Right forelimb (tissue), 1 donor: ENCODE results near the gene ANXA4.
A peak's percentile ranks its signal among the peaks of the same experiment; 100 is the strongest.
"Not testable (repeated sequence)": the region's sequence is repeated elsewhere in the genome, so short reads cannot be mapped to it uniquely, and the experiment has no call there.

Source experiments
- DNase-seq: peaks from one replicate; pipeline ENCODE4 v3.0.0-alpha.2; 2018

Gene ANXA4

GRCh38 chr2:69721022-69721421, 20.9 kb upstream of the ANXA4 start:
- no peak for DNase-seq

DNA sequence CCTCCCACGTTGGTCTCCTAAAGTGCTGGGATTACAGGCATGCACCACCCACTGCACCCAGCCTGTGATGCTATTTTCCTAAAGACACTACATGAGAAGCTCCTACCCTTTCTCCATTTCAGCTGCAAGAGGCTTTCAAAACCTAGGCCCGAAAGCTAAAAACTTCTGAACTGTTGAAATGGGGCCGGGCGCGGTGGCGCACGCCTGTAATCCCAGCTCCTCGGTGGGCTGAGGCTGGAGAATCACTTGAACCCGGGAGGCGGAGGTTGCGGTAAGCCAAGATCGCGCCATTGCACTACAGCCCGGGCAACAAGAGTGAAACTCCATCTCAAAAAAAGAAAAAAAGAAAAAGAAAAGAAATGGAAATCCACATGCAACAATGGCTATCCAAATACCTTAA, 18.1 kb upstream of the ANXA4 start:
- DNase-seq: no peak

- peak; percentile 86 for DNase-seq
These were observed 17.3 kb upstream of the ANXA4 start for GRCh38 chr2:69724540-69725159.

DNA sequence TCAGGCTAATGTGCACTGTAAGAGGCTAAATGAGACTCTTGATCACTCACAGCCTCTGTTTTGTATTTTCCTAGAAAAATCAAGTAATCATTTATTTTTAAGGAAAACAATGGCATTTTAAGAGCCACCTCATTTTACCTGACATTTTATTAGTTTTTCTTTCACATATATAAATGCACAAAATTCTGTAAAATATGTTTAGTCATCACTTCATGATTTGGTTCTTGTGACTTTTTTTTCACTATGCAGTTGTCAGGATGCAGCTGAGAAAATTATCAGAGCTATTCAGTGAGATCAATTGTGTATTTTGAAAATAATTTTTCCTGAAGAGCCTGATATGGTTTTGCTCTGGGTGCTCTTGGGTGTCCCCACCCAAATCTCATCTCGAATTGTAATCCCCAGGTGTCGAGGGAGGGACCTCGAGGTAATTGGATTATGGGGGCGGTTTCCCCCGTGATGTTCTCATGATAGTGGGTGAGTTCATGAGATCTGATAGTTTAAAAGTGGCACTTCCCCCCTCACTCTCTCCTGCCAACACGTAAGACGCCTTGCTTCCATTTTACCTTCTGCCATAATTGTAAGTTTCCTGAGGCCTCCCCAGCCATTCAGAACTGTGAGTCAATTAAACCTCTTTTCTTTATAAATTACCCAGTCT, 16.1 kb upstream of the ANXA4 start:
- DNase-seq: no peak

DNA sequence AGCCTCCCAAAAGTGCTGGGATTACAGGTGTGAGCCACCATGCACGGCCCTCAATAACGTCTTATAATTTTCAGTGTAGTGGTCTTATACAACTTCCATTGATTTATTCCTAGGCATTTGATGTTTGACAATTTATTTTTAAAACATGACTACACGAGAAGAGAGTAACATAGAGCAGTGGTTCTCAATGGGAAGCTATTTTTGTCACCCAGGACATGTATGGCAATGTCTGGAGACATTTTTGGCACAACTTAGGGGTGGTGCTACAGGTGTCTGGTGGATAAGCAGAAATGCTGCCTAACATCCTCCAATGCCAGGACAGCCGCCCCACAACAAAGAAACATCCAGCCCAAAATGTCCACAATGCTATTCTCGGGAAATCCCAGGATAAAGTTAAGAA, 12.7 kb upstream of the ANXA4 start:
- no peak for DNase-seq

- DNase-seq: no peak
These were observed 12.2 kb upstream of the ANXA4 start for GRCh38 chr2:69729781-69730180.

GRCh38 chr2:69731147-69731970, 10.6 kb upstream of the ANXA4 start:
- DNase-seq: no peak

GRCh38 chr2:69733342-69734034, 8.4 kb upstream of the ANXA4 start:
- no peak for DNase-seq

DNA sequence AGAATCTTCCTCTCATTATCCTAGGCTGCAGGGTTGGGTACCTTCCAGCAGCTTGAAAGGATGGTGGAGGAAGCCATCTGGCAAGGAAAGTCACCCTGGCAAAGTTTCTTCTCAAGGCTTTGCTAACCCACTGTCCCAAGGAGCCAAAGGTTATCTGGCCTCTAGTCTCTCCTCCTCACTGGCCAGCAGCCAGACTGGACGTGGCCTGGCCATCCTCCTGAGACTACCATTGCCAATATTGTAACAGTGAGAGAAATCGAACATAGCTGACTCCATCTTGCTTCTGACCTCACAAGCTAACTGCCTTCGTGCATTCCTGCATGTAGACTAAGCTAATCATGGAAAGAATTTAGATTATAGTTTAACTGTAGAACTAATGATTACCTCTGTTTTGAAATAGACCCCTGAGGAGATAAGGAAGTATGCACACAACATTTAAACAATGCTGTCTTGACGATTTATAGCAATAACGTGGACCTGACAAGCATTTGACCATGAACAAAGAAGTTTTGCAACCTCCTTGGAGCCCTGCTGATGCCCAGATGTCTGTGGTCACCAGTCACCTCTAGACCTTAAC, 7.8 kb upstream of the ANXA4 start:
- no peak for DNase-seq

DNA sequence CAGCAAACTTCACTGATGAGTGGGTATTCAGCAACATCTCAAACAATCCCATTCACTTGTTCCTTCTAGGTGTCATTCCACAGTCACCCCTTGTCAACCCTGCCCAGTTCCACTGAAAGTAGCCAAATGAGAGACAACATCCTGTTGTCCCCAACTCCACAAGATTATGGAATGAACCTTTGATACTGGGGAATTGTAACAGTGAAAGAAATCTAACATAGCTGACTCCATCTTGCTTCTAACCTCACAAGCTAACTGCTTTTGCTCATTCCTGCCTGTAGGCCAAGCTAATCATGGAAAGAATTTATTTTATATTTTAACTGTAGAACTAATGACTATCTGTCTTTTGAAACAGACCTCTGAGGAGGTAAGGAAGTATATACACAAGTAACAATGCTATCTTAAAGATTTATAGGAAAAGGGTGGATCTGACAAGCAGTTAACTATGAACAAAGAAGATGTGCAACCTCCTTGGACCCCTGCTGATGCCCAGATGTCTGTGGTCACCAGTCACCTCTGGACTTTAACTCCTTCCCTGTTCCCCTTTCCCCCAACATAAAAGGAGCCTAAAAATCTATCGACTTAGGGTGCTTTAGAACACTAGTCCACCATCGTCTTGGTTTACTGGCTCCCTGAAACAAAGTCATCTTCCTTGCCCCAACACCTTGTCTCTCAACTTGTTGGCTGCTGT, 6.9 kb upstream of the ANXA4 start:
- no peak for DNase-seq

DNA sequence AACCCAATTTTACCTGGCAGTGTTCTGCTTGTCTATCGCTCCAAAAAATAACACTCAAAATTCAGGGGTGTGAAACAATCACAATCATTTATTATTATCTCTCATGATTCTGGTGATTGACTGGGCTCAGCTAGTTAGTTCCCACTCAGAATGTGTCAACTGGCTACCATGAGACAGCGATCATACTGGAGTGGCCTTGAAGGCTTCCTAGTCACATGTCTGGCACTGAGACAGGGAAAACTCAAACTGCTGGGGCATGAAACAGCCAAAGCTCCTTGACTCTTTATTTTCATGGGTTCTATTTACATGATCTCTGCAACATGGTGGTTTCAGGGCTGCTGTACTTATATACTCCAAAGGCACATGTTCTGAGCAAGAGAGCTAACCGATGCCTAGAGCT, 6.2 kb upstream of the ANXA4 start:
- no peak for DNase-seq

- DNase-seq: not testable (repeated sequence)
These were observed 3.8 kb upstream of the ANXA4 start for GRCh38 chr2:69738149-69738548.

DNA sequence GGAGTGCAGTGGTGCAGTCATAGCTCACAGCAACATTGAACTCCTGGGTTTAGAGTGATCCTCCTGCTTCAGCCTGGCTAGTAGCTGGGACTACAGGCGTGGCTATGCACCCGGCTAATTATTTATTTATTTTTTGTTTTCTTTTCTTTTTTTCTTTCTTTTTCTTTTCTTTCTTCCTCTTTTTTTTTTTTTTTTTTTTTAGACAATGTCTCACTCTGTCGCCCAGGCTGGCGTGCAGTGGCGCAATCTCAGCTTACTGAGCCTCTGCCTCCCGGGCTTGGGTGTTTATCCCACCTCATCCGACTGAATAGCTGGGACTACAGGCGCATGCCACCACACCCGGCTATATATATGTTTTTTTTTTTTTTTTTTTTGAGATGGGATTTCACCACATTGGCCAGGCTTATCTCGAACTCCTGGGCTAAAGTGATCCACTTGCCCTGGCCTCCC, 1.4 kb upstream of the ANXA4 start:
- DNase-seq: no peak

GRCh38 chr2:69741229-69741574, 732 bp upstream of the ANXA4 start:
- peak; percentile 80 for DNase-seq

DNA sequence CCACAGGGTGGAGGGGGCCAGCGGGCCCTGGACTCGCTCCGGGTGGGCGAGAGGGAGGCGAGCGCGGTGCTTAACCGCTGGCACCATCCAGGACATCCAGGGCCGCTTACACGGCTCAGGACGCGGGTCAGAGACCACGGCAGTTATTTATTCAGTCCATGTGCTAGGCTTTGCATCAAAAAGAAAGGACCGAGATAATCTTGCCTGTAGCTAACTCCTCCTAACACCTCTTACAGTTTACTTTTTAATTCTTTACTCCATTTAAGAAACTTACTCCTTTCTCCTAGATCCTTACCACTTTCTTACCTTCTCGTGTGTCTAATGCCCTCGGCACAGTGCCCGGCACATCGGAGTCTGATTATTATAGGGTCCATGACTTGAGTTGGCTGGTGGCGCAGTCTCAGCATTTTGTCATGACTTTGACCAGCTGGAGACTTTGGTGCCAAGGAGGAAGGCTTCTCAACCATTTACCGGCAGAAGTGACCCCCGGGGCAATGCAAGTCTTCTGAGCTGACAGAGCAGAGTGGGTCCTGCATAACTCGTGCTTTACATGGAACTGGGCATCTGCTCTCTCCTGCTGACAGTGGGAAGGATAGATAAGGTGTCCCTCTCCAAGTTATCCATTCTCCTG, 503 bp downstream of the ANXA4 start:
- DNase-seq: no peak

GRCh38 chr2:69743847-69744264, 1.9 kb downstream of the ANXA4 start:
- no peak for DNase-seq

DNA sequence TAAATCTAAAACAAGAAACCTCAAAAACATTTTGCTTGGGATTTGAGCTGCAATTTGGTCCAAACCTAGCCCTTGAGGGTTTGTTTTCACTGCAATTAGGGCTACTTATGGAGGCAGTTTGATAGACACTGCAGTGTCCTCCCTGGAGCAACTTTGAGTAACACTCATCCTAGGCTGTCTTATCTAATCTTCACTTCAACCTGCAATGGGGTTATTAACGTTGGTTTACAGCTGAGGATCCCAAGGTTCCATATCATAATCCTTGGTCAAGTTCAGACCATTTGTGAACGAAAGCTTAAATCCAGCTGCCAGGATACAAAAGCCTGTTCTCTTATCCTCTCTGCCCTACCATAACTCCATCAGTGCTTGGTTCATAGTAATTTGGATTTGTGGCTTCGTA, 2.5 kb downstream of the ANXA4 start:
- no peak for DNase-seq

GRCh38 chr2:69745035-69745434, 3.1 kb downstream of the ANXA4 start:
- no peak for DNase-seq

- DNase-seq: no peak
These were observed 8.3 kb downstream of the ANXA4 start for GRCh38 chr2:69750246-69750645.

- DNase-seq: no peak
These were observed 11.9 kb downstream of the ANXA4 start for GRCh38 chr2:69753659-69754363.

- no peak for DNase-seq
These were observed 12.7 kb downstream of the ANXA4 start for GRCh38 chr2:69754633-69755032.
